K562 (cell line): ENCODE data around the gene SSH3. TPM values are rescaled to one million over a fixed set of nuclear protein-coding genes. Genes with fewer than 3 reads are reported as not detected.
A peak's percentile ranks its signal among the peaks of the same experiment; 100 is the strongest.

Experiments
- ATAC-seq: fragments of 200-7000 bp; cut with Tn5 transposase; 3 replicates; pipeline ENCODE4 v1.9.1; 2020; ENCODE audit warnings: moderate library complexity
- BruUV-seq: library from RNA; stranded (reverse); fragments of 400-500 nt; replicated peaks from 2 replicates; lab custom pipeline; 2021; lab: Mats Ljungman, UMichigan
- CTCF ChIA-PET: fragments of 300-600 bp; formaldehyde crosslinking; extraction: SDS; loops from one replicate; lab custom pipeline; 2021; ENCODE audit warnings: low intra/inter-chr PET ratio; lab: Yijun Ruan, JAX
- POLR2A ChIA-PET: fragments of 300-600, 350-650 bp; sonication (Branson Sonifier 250); formaldehyde crosslinking; extraction: SDS; loops from one replicate; lab custom pipeline; 2021; ENCODE audit warnings: antibody characterized with exemption, inconsistent platforms; lab: Yijun Ruan, JAX
- DNase-seq, 4 experiments: peaks; one replicate each; pipeline versions ENCODE4 v3.0.0 to v3.0.0-alpha.2; 2011 to 2018; ENCODE audit warnings: low spot score in 3 of 4, mixed read lengths in 3 of 4; ENCODE audit errors: extremely low read depth in 1 of 4
- FAIRE-seq: peaks from 2 replicates; lab custom pipeline; 2011; peaks lifted over from hg19 to GRCh38; lab: Jason Lieb, UNC
- H2AFZ ChIP-seq: 2 replicates; pipeline ENCODE4 v1.6.0; 2011; ENCODE audit warnings: low read depth, low read length, control low read depth, inconsistent platforms
- H3K27ac ChIP-seq: fragments of 200-600 bp; 3 replicates; pipeline ENCODE4 v1.8.0; 2011; ENCODE audit warnings: low read depth, mild to moderate bottlenecking, control low read depth, inconsistent platforms, low read length, moderate library complexity, mixed read lengths; ENCODE audit errors: extremely low read depth
- H3K27me3 ChIP-seq, 2 experiments: fragments of 300-600 bp in 1 of 2; 2 replicates in 1 of 2; 3 replicates in 1 of 2; pipeline versions ENCODE4 v1.6.0 to v1.8.0; 2011; ENCODE audit warnings: inconsistent platforms in 2 of 2, low read length in 2 of 2, mild to moderate bottlenecking in 1 of 2, mixed read lengths in 1 of 2, moderate library complexity in 1 of 2; ENCODE audit not compliant: control insufficient read depth in 2 of 2, insufficient read depth in 2 of 2
- H3K36me3 ChIP-seq: fragments of 300-600 bp; 3 replicates; pipeline ENCODE4 v1.8.0; 2011; ENCODE audit warnings: mild to moderate bottlenecking, low read length, inconsistent platforms; ENCODE audit not compliant: control insufficient read depth, insufficient read depth
- H3K4me1 ChIP-seq, 2 experiments: fragments of 200-600 bp in 1 of 2; replicated peaks in 1 of 2; 2 replicates in 1 of 2; 3 replicates in 1 of 2; pipeline versions ENCODE4 v1.5.1 to v1.8.0; 2011; ENCODE audit warnings: inconsistent platforms in 2 of 2, low read length in 2 of 2, mild to moderate bottlenecking in 1 of 2, mixed read lengths in 1 of 2, moderate library complexity in 1 of 2; ENCODE audit not compliant: control insufficient read depth in 2 of 2, insufficient read depth in 2 of 2
- H3K4me2 ChIP-seq: 2 replicates; pipeline ENCODE4 v1.6.1; 2011; ENCODE audit warnings: low read length, control low read depth, inconsistent platforms, mixed read lengths; ENCODE audit not compliant: insufficient read depth
- H3K4me3 ChIP-seq: fragments of 200-600 bp; sonication (generic), shearing (Covaris generic); 2 replicates; pipeline ENCODE4 v1.5.1; 2016; ENCODE audit warnings: control low read depth, inconsistent platforms
- H3K79me2 ChIP-seq: fragments of 200-600 bp; 3 replicates; pipeline ENCODE4 v1.8.0; 2011; ENCODE audit warnings: low read length, inconsistent platforms; ENCODE audit not compliant: control insufficient read depth, insufficient read depth
- H3K9ac ChIP-seq, 2 experiments: 2 replicates each; pipeline versions ENCODE4 v1.6.0 to v1.6.1; 2011; ENCODE audit warnings: low read depth in 2 of 2, low read length in 2 of 2, control low read depth in 1 of 2, inconsistent platforms in 1 of 2, mild to moderate bottlenecking in 1 of 2, mixed read lengths in 1 of 2; ENCODE audit not compliant: insufficient read depth in 1 of 2
- H3K9me1 ChIP-seq: one replicate; pipeline ENCODE4 v1.6.0; 2011; ENCODE audit warnings: inconsistent platforms, mild to moderate bottlenecking, low read length, moderate library complexity; ENCODE audit not compliant: control insufficient read depth, insufficient read depth
- H3K9me3 ChIP-seq: replicated peaks from 2 replicates; pipeline ENCODE4 v1.5.1; 2011; ENCODE audit warnings: low read depth, low read length, inconsistent platforms; ENCODE audit not compliant: control insufficient read depth, insufficient read depth
- H4K20me1 ChIP-seq: replicated peaks from 2 replicates; pipeline ENCODE4 v1.6.1; 2011; ENCODE audit warnings: low read length, inconsistent platforms, mixed read lengths; ENCODE audit not compliant: control insufficient read depth, insufficient read depth
- BHLHE40 ChIP-seq: IDR thresholded peaks from 2 replicates; pipeline ENCODE4 v1.6.1; 2011; ENCODE audit warnings: low read length, improper control_type of control experiment
- CBX1 ChIP-seq: sonication (generic); IDR thresholded peaks from 2 replicates; pipeline ENCODE4 v1.6.1; 2016; ENCODE audit warnings: antibody characterized with exemption, low read depth, mild to moderate bottlenecking
- CBX3 ChIP-seq, 2 experiments: IDR thresholded peaks; 1 replicate in 1 of 2; 2 replicates in 1 of 2; pipeline ENCODE4 v1.6.1; 2012; ENCODE audit warnings: inconsistent platforms in 2 of 2, low read length in 2 of 2, borderline replicate concordance in 1 of 2, control low read depth in 1 of 2
- DPF2 ChIP-seq: fragments of 450-650 bp; IDR thresholded peaks from 2 replicates; pipeline ENCODE4 v1.6.1; 2016
- FOXA3 ChIP-seq, 2 experiments: fragments of 450-650 bp in 1 of 2; sonication (generic) in 1 of 2; formaldehyde crosslinking; IDR thresholded peaks in 1 of 2; conservative IDR thresholded peaks in 1 of 2; 2 replicates each; pipeline versions ENCODE4 v1.4.0 to v1.8.0; 2020 to 2022; ENCODE audit warnings: mild to moderate bottlenecking in 2 of 2, missing genetic modification reagents in 1 of 2
- MECOM ChIP-seq: fragments of 250-450 bp; sonication (Bioruptor Pico); IDR thresholded peaks from 2 replicates; pipeline ENCODE4 v1.8.0; 2022; ENCODE audit warnings: inconsistent platforms
- RFX1 ChIP-seq: fragments of 450-650 bp; IDR thresholded peaks from 2 replicates; pipeline ENCODE4 v1.6.1; 2016; ENCODE audit warnings: mild to moderate bottlenecking, moderate library complexity
- SMARCC2 ChIP-seq: fragments of 450-650 bp; IDR thresholded peaks from 2 replicates; pipeline ENCODE4 v1.6.1; 2017; ENCODE audit warnings: antibody characterized with exemption, moderate library complexity, mild to moderate bottlenecking, low read depth
- STAT5B ChIP-seq: fragments of 250-450 bp; sonication (Bioruptor Pico); IDR thresholded peaks from 2 replicates; pipeline ENCODE4 v1.8.0; 2021; ENCODE audit warnings: mild to moderate bottlenecking, inconsistent platforms
- TBL1XR1 ChIP-seq, 2 experiments: IDR thresholded peaks; 2 replicates each; pipeline ENCODE4 v1.6.1; 2012; ENCODE audit warnings: improper control_type of control experiment in 2 of 2, low read length in 2 of 2, mild to moderate bottlenecking in 1 of 2
- ZC3H11A ChIP-seq: IDR thresholded peaks from 2 replicates; pipeline ENCODE4 v1.6.1; 2012; ENCODE audit warnings: low read depth, low read length, improper control_type of control experiment
- ZNF121 ChIP-seq: sonication (generic); formaldehyde crosslinking; conservative IDR thresholded peaks from 2 replicates; pipeline ENCODE4 v1.8.0; 2022; ENCODE audit warnings: missing genetic modification reagents
- WGBS: fragments of 100-300 bp; shearing (Covaris generic); methylation state at CpG from one replicate; pipeline ENCODE4 v1.1.6; 2016; ENCODE audit warnings: low coverage, mixed read lengths; ENCODE audit not compliant: insufficient coverage; ENCODE audit errors: missing lambda C conversion rate; 5-methylcytosine and 5-hydroxymethylcytosine counted together
- in situ Hi-C: fragments of 300-500 bp; cut with MboI; formaldehyde crosslinking; loops from 4 replicates; pipeline ENCODE4 v1.15.0; 2018; ENCODE audit warnings: inconsistent platforms, mixed read lengths
- intact Hi-C: fragments of 100-400 bp; cut with micrococcal nuclease; formaldehyde crosslinking; loops from 2 replicates; pipeline ENCODE4 v1.14.2; 2022
- polyA plus RNA-seq, 8 experiments: library from polyadenylated mRNA; depleted of rRNA in 4 of 8; stranded (reverse) in 5 of 8; unstranded in 3 of 8; fragments of >200 nt; fragmentation: Nextera tagmentation in 2 of 8; fragmentation: Illumina TruSeq in 1 of 8; extraction: Ambion mirVana in 2 of 8; extraction: Trizol in 1 of 8; gene quantifications; 2 replicates each; pipeline versions ENCODE4 v1.2.1 to v1.2.3, GENCODE V29; 2011 to 2014; ENCODE audit warnings: inconsistent platforms in 1 of 8, missing spikeins in 1 of 8
- total RNA-seq, 7 experiments: library from RNA; depleted of rRNA in 6 of 7; stranded (reverse); fragments of >200 nt in 6 of 7; fragmentation: Illumina TruSeq in 2 of 7; extraction: Trizol in 2 of 7; gene quantifications; 2 replicates each; pipeline versions ENCODE4 v1.2.1 to v1.2.3, GENCODE V29; 2011 to 2021; ENCODE audit warnings: low replicate concordance in 1 of 7
- TF ChIP-seq, protein P1 (sequence below): fragments of 450-650 bp; IDR thresholded peaks from 2 replicates; pipeline ENCODE4 v1.6.1; 2017; ENCODE audit warnings: antibody characterized with exemption
- TF ChIP-seq, protein P2 (sequence below): fragments of 250-450 bp; sonication (Bioruptor Pico); IDR thresholded peaks from 2 replicates; pipeline ENCODE4 v1.4.0; 2020; ENCODE audit warnings: mild to moderate bottlenecking, moderate library complexity, borderline replicate concordance
- TF ChIP-seq, protein P3 (sequence below): sonication (generic); formaldehyde crosslinking; IDR thresholded peaks from 2 replicates; pipeline ENCODE4 v1.8.1; 2022; ENCODE audit warnings: missing genetic modification reagents

The SSH3 gene
- total and polyA plus RNA-seq, 9 of the 15 experiments (the other 6 are each of a cell fraction or from before 2014, with no cell fraction given) = 0.07 to 1.0 (median 0.24) TPM; not detected in 3

DNA sequence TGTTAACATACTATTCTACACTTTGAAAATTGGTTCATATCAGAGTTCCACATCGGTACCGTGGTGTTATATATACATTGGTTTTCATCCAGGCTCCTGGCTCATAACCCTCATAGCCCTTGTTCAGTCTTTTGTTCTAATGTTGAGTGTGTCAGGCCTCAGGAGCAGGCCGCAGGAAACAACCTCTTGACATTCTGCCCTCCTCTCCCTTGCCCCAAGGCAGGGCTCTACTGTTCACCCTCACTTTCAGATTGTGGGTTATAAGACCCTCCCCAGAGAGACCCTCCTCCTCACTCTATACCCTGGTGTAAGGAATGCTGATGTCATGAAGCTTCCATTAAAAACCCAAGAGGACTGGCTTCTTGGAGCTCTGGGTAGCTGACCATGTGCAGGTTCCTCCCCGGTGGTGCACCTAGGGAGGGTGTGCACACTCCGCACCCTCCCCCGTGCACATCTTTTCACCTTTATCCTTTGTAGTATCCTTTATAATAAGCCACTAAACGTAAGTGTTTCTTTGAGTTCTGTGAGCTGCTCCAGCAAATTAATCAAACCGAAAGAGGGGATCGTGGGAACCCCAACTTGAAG is 12.1 kb downstream of the SSH3 start (continued):
- TF ChIP-seq, protein P1, sequence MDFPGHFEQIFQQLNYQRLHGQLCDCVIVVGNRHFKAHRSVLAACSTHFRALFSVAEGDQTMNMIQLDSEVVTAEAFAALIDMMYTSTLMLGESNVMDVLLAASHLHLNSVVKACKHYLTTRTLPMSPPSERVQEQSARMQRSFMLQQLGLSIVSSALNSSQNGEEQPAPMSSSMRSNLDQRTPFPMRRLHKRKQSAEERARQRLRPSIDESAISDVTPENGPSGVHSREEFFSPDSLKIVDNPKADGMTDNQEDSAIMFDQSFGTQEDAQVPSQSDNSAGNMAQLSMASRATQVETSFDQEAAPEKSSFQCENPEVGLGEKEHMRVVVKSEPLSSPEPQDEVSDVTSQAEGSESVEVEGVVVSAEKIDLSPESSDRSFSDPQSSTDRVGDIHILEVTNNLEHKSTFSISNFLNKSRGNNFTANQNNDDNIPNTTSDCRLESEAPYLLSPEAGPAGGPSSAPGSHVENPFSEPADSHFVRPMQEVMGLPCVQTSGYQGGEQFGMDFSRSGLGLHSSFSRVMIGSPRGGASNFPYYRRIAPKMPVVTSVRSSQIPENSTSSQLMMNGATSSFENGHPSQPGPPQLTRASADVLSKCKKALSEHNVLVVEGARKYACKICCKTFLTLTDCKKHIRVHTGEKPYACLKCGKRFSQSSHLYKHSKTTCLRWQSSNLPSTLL = no peak

DNA sequence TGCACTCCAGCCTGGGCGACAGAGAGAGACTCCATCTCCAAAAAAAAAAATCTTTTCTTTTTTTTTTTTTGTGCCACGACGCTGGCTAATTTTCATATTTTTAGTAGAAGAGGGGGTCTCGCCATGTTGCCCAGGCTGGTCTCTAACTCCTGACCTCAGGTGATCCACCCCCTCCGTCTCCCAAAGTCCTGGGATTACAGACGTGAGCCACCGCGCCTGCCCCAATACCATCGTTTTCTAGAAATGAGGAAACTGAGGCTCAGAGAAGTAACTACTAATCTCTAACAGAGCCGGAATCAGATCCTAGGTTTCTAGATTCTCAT is 13.5 kb downstream of the SSH3 start:
- FAIRE-seq (peak; percentile 48), ATAC-seq (no peak), DNase-seq (no peak)
- ChIA-PET POLR2A (interaction anchor here (0.6 to 1.7 kb wide), 14 partner anchors 28 to 1596 kb away, joined by 4 to 10 read pairs (median 5); partner anchors contain the start of genes ANKRD13D, CLCF1, GRK2 and POLD4), CTCF (interaction anchor here (0.6 to 3.1 kb wide), 9 partner anchors 27 to 399 kb away, joined by 3 to 35 read pairs (median 7); partner anchors contain the start of genes ANKRD13D and GRK2)
- H3K9me1 ChIP-seq = no peaks in the 10 kb centered on the region
- no TSS peak for BruUV-seq
- intact Hi-C loops = loop anchor here (1.0 to 2.0 kb wide), 4 partner anchors 28 to 236 kb away; partner anchors contain the start of gene ANKRD13D
- H3K4me1 ChIP-seq = peaks cover 37 to 41% of the 10 kb centered on the region in 2 experiments
- peaks cover 6% of the 10 kb centered on the region; the same call in 1 of the 3 replicates for H3K79me2 ChIP-seq
- peak overlapping the region; percentile 95 for H2AFZ ChIP-seq
- H4K20me1 ChIP-seq = no peaks in the 10 kb centered on the region
- WGBS = 0% methylated on average over 7 of the region's 10 CpGs
- in situ Hi-C loops = loop anchor here (5.0 kb wide), 1 partner anchor 235 kb away; no protein-coding TSS in a partner anchor
- peak overlapping the region; percentile 57 for H3K4me3 ChIP-seq
- H3K9me3 ChIP-seq = no peaks in the 10 kb centered on the region
- no peaks in the 10 kb centered on the region; the same call in 2 of the 3 replicates for H3K36me3 ChIP-seq
- TF ChIP-seq TBL1XR1 (IDR thresholded peaks at IDR 0.05; ENCODE audit: low read length in 2 of 2) (no peak), CBX3 (IDR thresholded peaks at IDR 0.05; ENCODE audit: borderline replicate concordance in 1 of 2, low read length in 2 of 2) (no peak), MECOM (0 out of 2 replicates have a peak, but pooled peaks have one; percentile 57), FOXA3 (CRISPR knock-in tag; conservative IDR thresholded peaks at IDR 0.05 in 1 of 2, IDR thresholded peaks at IDR 0.05 in 1 of 2) (no peak), BHLHE40 (no peak), STAT5B (CRISPR knock-in tag) (no peak), CBX1 (no peak), DPF2 (peak; percentile 9; the same call in 1 of the 2 replicates), SMARCC2 (0 out of 2 replicates have a peak, but pooled peaks have one; percentile 30), RFX1 (no peak), ZC3H11A (no peak), ZNF121 (CRISPR knock-in tag) (peak; percentile 43)
- TF ChIP-seq, protein P2, sequence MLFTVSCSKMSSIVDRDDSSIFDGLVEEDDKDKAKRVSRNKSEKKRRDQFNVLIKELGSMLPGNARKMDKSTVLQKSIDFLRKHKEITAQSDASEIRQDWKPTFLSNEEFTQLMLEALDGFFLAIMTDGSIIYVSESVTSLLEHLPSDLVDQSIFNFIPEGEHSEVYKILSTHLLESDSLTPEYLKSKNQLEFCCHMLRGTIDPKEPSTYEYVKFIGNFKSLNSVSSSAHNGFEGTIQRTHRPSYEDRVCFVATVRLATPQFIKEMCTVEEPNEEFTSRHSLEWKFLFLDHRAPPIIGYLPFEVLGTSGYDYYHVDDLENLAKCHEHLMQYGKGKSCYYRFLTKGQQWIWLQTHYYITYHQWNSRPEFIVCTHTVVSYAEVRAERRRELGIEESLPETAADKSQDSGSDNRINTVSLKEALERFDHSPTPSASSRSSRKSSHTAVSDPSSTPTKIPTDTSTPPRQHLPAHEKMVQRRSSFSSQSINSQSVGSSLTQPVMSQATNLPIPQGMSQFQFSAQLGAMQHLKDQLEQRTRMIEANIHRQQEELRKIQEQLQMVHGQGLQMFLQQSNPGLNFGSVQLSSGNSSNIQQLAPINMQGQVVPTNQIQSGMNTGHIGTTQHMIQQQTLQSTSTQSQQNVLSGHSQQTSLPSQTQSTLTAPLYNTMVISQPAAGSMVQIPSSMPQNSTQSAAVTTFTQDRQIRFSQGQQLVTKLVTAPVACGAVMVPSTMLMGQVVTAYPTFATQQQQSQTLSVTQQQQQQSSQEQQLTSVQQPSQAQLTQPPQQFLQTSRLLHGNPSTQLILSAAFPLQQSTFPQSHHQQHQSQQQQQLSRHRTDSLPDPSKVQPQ = no peak
- TF ChIP-seq, protein P3, sequence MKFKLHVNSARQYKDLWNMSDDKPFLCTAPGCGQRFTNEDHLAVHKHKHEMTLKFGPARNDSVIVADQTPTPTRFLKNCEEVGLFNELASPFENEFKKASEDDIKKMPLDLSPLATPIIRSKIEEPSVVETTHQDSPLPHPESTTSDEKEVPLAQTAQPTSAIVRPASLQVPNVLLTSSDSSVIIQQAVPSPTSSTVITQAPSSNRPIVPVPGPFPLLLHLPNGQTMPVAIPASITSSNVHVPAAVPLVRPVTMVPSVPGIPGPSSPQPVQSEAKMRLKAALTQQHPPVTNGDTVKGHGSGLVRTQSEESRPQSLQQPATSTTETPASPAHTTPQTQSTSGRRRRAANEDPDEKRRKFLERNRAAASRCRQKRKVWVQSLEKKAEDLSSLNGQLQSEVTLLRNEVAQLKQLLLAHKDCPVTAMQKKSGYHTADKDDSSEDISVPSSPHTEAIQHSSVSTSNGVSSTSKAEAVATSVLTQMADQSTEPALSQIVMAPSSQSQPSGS (CRISPR knock-in tag) = no peak
- no peaks in the 10 kb centered on the region for H3K27me3 ChIP-seq
- H3K27ac ChIP-seq = peak overlapping the region; percentile 80
- H3K4me2 ChIP-seq = peak overlapping the region; percentile 87
- peak overlapping the region; percentile 80 to 93 for H3K9ac ChIP-seq
